GM23338 (cell line): ENCODE results near the gene HRH2. TPM values are rescaled to one million over a fixed set of nuclear protein-coding genes. Genes with fewer than 3 reads are reported as not detected.

Experiments
- ATAC-seq: fragments of 200-7000 bp; cut with Tn5 transposase; 3 replicates; pipeline ENCODE4 v1.9.1; 2020
- DNase-seq: peaks from one replicate; pipeline ENCODE4 v3.0.0-alpha.2; 2015; ENCODE audit warnings: low spot score
- H2AFZ ChIP-seq: fragments of 200-600 bp; sonication (generic); 2 replicates; pipeline ENCODE4 v1.8.0; 2016; ENCODE audit warnings: antibody characterized with exemption, mild to moderate bottlenecking, moderate library complexity
- H3F3A ChIP-seq: fragments of 200-600 bp; sonication (generic); replicated peaks from 2 replicates; pipeline ENCODE4 v1.8.0; 2017; ENCODE audit warnings: antibody characterized with exemption, mixed run types, low read depth
- H3K27ac ChIP-seq: fragments of 200-600 bp; sonication (generic); 2 replicates; pipeline ENCODE4 v1.6.1; 2016; ENCODE audit warnings: low read depth
- H3K27me3 ChIP-seq: fragments of 200-600 bp; sonication (generic); 2 replicates; pipeline ENCODE4 v1.8.0; 2016; ENCODE audit warnings: mild to moderate bottlenecking, mixed run types, moderate library complexity; ENCODE audit not compliant: insufficient read depth
- H3K36me3 ChIP-seq: fragments of 200-600 bp; sonication (generic); 2 replicates; pipeline ENCODE4 v1.8.0; 2016; ENCODE audit warnings: mild to moderate bottlenecking; ENCODE audit not compliant: insufficient read depth
- H3K4me1 ChIP-seq: fragments of 200-600 bp; sonication (generic); 2 replicates; pipeline ENCODE4 v1.8.0; 2016; ENCODE audit warnings: mild to moderate bottlenecking, moderate library complexity; ENCODE audit not compliant: insufficient read depth
- H3K4me2 ChIP-seq: fragments of 200-600 bp; sonication (generic); 2 replicates; pipeline ENCODE4 v1.7.1; 2017; ENCODE audit warnings: mixed run types
- H3K4me3 ChIP-seq: fragments of 200-600 bp; sonication (generic); 2 replicates; pipeline ENCODE4 v1.6.1; 2016; ENCODE audit warnings: mixed run types
- H3K79me2 ChIP-seq: fragments of 200-600 bp; sonication (generic); replicated peaks from 2 replicates; pipeline ENCODE4 v1.8.0; 2017; ENCODE audit warnings: mild to moderate bottlenecking; ENCODE audit not compliant: insufficient read depth
- H3K9me2 ChIP-seq: fragments of 200-600 bp; sonication (generic); 2 replicates; pipeline ENCODE4 v1.8.0; 2017; ENCODE audit not compliant: insufficient read depth
- H4K20me1 ChIP-seq: fragments of 200-600 bp; sonication (generic); replicated peaks from 2 replicates; pipeline ENCODE4 v1.8.0; 2017; ENCODE audit warnings: mild to moderate bottlenecking; ENCODE audit not compliant: insufficient read depth
- H3K27ac Mint-ChIP-seq: 2 replicates; pipeline ENCODE4 v1.8.0; 2020; ENCODE audit warnings: inconsistent platforms, mild to moderate bottlenecking, moderate library complexity, mixed read lengths
- H3K27me3 Mint-ChIP-seq: 3 replicates; pipeline ENCODE4 v1.8.0; 2022; ENCODE audit warnings: low read depth, mild to moderate bottlenecking, moderate library complexity, mixed read lengths, inconsistent platforms; ENCODE audit not compliant: insufficient read depth, poor library complexity
- H3K36me3 Mint-ChIP-seq: 3 replicates; pipeline ENCODE4 v1.8.0; 2021; ENCODE audit warnings: low read depth, mild to moderate bottlenecking, inconsistent platforms, moderate library complexity, mixed read lengths
- H3K4me1 Mint-ChIP-seq: 3 replicates; pipeline ENCODE4 v1.8.0; 2020; ENCODE audit warnings: mild to moderate bottlenecking, inconsistent platforms, mixed read lengths
- H3K4me3 Mint-ChIP-seq: 3 replicates; pipeline ENCODE4 v1.8.0; 2021; ENCODE audit warnings: moderate library complexity, mild to moderate bottlenecking, inconsistent platforms, mixed read lengths
- H3K9me3 Mint-ChIP-seq: 3 replicates; pipeline ENCODE4 v1.8.0; 2020; ENCODE audit warnings: moderate library complexity, mild to moderate bottlenecking, inconsistent platforms, mixed read lengths
- CREB1 ChIP-seq: fragments of 250-450 bp; sonication (Bioruptor Pico); IDR thresholded peaks from 2 replicates; pipeline ENCODE4 v1.5.0; 2020; ENCODE audit warnings: low read depth, mild to moderate bottlenecking, moderate library complexity
- ETS1 ChIP-seq: IDR thresholded peaks from 2 replicates; pipeline ENCODE4 v1.6.1; 2016; ENCODE audit warnings: antibody characterized with exemption
- EZH2 ChIP-seq: fragments of 200-600 bp; sonication (generic); IDR thresholded peaks from one replicate; pipeline ENCODE4 v1.8.0; 2017; ENCODE audit warnings: antibody characterized with exemption, mild to moderate bottlenecking, low read depth; ENCODE audit not compliant: unreplicated experiment
- EZH2phosphoT487 ChIP-seq: fragments of 200-600 bp; sonication (generic); IDR thresholded peaks from one replicate; pipeline ENCODE4 v1.8.1; 2018; ENCODE audit warnings: antibody characterized with exemption; ENCODE audit not compliant: unreplicated experiment
- JUNB ChIP-seq: IDR thresholded peaks from one replicate; pipeline ENCODE4 v1.6.1; 2016; ENCODE audit warnings: antibody characterized with exemption; ENCODE audit not compliant: unreplicated experiment
- POLR2AphosphoS5 ChIP-seq: IDR thresholded peaks from 2 replicates; pipeline ENCODE4 v1.6.1; 2016; ENCODE audit warnings: antibody characterized with exemption, low read depth
- STAT1 ChIP-seq: IDR thresholded peaks from one replicate; pipeline ENCODE4 v1.6.1; 2016; ENCODE audit warnings: antibody characterized with exemption; ENCODE audit not compliant: unreplicated experiment
- ZNF114 ChIP-seq: fragments of 250-450 bp; sonication (Bioruptor Pico); IDR thresholded peaks from 2 replicates; pipeline ENCODE4 v1.5.0; 2020; ENCODE audit warnings: mild to moderate bottlenecking, moderate library complexity
- ZNF331 ChIP-seq: fragments of 250-450 bp; sonication (Bioruptor Pico); IDR thresholded peaks from 2 replicates; pipeline ENCODE4 v1.5.0; 2020; ENCODE audit warnings: low read depth, mild to moderate bottlenecking, moderate library complexity
- polyA plus RNA-seq: library from polyadenylated mRNA; unstranded; fragments of >200 nt; fragmentation: Nextera tagmentation; extraction: Ambion mirVana; gene quantifications from 2 replicates; pipeline ENCODE4 v1.2.1, GENCODE V29; 2016
- total RNA-seq: library from RNA; depleted of rRNA; stranded (reverse); fragments of >200 nt; shearing (Covaris generic); gene quantifications from 2 replicates; pipeline ENCODE4 v1.2.3, GENCODE V29; 2014
- TF ChIP-seq, protein P1 (sequence below): IDR thresholded peaks from one replicate; pipeline ENCODE4 v1.6.1; 2018; ENCODE audit warnings: antibody characterized with exemption; ENCODE audit not compliant: unreplicated experiment
- TF ChIP-seq, protein P2 (sequence below), 2 experiments: fragments of 200-600 bp in 1 of 2; sonication (generic) in 1 of 2; conservative IDR thresholded peaks; 2 replicates each; pipeline versions ENCODE4 v1.5.1 to v1.6.1; 2016 to 2017; ENCODE audit warnings: antibody characterized with exemption in 2 of 2, low read depth in 2 of 2, mild to moderate bottlenecking in 2 of 2, moderate library complexity in 1 of 2

Gene HRH2
- total and polyA plus RNA-seq, 2 experiments from 2014 or later, result 6.8 to 7.0 TPM

- H3K36me3 Mint-ChIP-seq, result peaks cover 41% of the 10 kb centered on the region
- DNase-seq (no peak), ATAC-seq (no peak)
- H4K20me1 ChIP-seq, result no peaks in the 10 kb centered on the region
- H3K4me2 ChIP-seq, result no peak overlapping the region
- no peaks in the 10 kb centered on the region for H3K27me3 ChIP-seq
- H3K36me3 ChIP-seq, result no peaks in the 10 kb centered on the region
- no peak overlapping the region for H2AFZ ChIP-seq
- H3K27ac Mint-ChIP-seq, result no peak overlapping the region
- no peaks in the 10 kb centered on the region for H3K79me2 ChIP-seq
- H3K27ac ChIP-seq, result no peak overlapping the region
- no peak overlapping the region for H3K4me3 Mint-ChIP-seq
- no peaks in the 10 kb centered on the region for H3K4me1 ChIP-seq
- no peaks in the 10 kb centered on the region for H3F3A ChIP-seq
- H3K27me3 Mint-ChIP-seq, result peaks cover 19% of the 10 kb centered on the region
- H3K4me1 Mint-ChIP-seq, result no peaks in the 10 kb centered on the region; the same call in 2 of the 3 replicates
- H3K4me3 ChIP-seq, result no peak overlapping the region
- no peak for TF ChIP-seq ZNF331 (CRISPR knock-in tag)
- TF ChIP-seq EZH2, result no peak
- TF ChIP-seq JUNB, result no peak
- TF ChIP-seq EZH2phosphoT487, result no peak
- TF ChIP-seq POLR2AphosphoS5, result no peak
- TF ChIP-seq, protein P1, sequence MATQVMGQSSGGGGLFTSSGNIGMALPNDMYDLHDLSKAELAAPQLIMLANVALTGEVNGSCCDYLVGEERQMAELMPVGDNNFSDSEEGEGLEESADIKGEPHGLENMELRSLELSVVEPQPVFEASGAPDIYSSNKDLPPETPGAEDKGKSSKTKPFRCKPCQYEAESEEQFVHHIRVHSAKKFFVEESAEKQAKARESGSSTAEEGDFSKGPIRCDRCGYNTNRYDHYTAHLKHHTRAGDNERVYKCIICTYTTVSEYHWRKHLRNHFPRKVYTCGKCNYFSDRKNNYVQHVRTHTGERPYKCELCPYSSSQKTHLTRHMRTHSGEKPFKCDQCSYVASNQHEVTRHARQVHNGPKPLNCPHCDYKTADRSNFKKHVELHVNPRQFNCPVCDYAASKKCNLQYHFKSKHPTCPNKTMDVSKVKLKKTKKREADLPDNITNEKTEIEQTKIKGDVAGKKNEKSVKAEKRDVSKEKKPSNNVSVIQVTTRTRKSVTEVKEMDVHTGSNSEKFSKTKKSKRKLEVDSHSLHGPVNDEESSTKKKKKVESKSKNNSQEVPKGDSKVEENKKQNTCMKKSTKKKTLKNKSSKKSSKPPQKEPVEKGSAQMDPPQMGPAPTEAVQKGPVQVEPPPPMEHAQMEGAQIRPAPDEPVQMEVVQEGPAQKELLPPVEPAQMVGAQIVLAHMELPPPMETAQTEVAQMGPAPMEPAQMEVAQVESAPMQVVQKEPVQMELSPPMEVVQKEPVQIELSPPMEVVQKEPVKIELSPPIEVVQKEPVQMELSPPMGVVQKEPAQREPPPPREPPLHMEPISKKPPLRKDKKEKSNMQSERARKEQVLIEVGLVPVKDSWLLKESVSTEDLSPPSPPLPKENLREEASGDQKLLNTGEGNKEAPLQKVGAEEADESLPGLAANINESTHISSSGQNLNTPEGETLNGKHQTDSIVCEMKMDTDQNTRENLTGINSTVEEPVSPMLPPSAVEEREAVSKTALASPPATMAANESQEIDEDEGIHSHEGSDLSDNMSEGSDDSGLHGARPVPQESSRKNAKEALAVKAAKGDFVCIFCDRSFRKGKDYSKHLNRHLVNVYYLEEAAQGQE, result no peak
- no peak for TF ChIP-seq ETS1
- no peak for TF ChIP-seq ZNF114 (CRISPR knock-in tag)
- TF ChIP-seq, protein P2, sequence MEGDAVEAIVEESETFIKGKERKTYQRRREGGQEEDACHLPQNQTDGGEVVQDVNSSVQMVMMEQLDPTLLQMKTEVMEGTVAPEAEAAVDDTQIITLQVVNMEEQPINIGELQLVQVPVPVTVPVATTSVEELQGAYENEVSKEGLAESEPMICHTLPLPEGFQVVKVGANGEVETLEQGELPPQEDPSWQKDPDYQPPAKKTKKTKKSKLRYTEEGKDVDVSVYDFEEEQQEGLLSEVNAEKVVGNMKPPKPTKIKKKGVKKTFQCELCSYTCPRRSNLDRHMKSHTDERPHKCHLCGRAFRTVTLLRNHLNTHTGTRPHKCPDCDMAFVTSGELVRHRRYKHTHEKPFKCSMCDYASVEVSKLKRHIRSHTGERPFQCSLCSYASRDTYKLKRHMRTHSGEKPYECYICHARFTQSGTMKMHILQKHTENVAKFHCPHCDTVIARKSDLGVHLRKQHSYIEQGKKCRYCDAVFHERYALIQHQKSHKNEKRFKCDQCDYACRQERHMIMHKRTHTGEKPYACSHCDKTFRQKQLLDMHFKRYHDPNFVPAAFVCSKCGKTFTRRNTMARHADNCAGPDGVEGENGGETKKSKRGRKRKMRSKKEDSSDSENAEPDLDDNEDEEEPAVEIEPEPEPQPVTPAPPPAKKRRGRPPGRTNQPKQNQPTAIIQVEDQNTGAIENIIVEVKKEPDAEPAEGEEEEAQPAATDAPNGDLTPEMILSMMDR (conservative IDR thresholded peaks at IDR 0.05; ENCODE audit: low read depth in 2 of 2), result no peak
- no peak for TF ChIP-seq CREB1 (CRISPR knock-in tag)
- no peak for TF ChIP-seq STAT1
- H3K9me2 ChIP-seq, result no peaks in the 10 kb centered on the region
- H3K9me3 Mint-ChIP-seq, result peaks cover 36% of the 10 kb centered on the region
Measured at GRCh38 chr5:175709276-175709781, 51.5 kb downstream of the HRH2 start.
